GM21576 (cell line): ENCODE data around the gene FAM193A.
"Not testable (repeated sequence)": the region's sequence is repeated elsewhere in the genome, so short reads cannot be mapped to it uniquely, and the experiment has no call there.

Experiments used
- ATAC-seq: cut with Tn5 transposase; IDR thresholded peaks from one replicate; pipeline ENCODE4 v1.9.1; 2021; ENCODE audit warnings: mild to moderate bottlenecking, moderate library complexity; ENCODE audit not compliant: unreplicated experiment

The FAM193A gene

DNA sequence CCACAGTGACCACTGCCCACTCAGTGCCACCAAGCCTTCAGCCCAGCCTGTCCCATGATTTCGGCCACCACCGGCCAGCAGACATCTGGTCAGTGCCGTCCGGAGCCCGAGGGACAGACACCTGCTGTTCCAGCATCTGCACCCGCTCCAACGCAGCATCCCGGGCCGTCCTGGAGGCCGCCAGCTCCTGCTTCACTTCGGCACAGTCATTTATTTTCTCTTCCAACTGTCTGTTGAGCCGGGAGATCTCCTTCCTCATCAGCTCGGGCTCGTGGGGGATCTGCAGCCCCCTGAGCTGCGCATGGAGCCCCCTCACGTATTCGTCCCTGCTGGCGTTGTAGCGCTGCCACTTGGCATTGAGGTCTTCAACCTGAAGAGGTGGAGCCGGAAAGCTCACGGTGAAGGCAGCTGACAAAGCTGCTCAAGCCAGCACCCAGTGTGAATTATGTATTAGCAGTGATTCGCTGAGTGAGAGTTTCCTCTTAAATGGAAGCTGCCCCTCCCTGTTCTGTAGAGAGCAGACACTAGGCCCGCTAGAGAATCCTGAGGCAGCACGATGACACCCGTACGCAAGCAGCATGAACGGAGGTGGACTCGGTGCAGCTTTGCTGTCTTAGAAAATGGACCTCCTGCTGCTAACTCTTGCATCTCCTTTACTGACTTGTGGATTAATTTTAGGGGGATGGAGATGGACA lies 208.3 kb downstream of the FAM193A start:
- ATAC-seq, result no peak

DNA sequence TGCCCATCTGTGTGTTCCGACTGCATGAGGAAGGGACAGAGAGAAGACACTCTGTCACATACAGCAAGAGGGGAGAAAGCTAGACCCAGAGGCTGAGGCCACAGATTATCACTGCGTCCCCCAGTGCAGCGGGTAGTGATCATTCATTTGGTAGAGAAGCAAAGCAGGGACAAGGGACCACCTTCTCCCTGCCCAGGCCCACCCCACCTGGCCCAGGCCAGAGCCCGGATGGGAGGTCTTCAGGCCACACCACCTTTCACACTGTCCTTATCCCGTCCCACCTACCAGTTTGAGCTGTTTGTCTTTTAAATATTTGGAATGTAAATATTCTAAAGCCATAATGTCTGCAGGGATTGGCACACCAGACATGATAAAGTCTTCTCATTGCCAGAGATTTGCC lies 209.1 kb downstream of the FAM193A start:
- ATAC-seq, result no peak

DNA sequence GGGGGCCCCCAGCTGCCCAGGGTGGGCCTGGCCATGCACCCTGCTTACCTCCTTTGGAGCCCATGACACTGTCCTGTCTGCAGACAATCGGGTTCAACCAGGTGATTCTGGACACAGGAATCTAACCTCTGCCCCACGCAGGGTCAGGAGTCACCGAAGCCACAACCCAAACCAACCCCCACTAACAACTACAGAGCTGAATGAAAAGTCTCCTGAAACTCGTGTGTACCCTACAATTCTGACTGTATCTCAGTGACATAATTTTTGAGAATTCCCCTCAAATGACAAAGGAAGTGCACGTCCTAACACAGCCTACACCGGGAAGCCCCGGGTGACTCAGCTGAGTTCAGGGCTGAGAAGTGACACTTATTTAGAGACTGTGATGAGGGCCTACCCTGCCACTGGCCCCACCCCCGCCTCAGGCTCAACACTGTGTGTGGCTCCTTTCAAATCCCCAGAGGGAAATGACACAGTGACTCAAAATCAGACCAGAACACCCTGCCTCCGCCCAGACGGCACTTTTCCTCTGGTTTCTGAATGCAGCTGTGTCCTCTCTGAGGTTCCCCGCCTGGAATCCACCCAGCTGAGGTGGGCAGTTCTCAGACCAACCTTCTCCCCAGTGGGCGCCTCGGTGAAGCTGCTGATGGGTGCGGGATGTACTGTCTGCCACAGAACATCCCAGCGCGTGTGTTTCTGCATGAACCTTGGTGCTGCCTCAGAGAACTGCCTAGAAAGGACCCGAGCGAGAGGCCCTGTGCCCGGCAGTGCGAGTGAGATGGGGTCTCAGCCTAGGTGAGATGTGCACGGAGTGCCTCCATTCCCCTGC lies 209.7 kb downstream of the FAM193A start:
- peak; percentile 92 for ATAC-seq

DNA sequence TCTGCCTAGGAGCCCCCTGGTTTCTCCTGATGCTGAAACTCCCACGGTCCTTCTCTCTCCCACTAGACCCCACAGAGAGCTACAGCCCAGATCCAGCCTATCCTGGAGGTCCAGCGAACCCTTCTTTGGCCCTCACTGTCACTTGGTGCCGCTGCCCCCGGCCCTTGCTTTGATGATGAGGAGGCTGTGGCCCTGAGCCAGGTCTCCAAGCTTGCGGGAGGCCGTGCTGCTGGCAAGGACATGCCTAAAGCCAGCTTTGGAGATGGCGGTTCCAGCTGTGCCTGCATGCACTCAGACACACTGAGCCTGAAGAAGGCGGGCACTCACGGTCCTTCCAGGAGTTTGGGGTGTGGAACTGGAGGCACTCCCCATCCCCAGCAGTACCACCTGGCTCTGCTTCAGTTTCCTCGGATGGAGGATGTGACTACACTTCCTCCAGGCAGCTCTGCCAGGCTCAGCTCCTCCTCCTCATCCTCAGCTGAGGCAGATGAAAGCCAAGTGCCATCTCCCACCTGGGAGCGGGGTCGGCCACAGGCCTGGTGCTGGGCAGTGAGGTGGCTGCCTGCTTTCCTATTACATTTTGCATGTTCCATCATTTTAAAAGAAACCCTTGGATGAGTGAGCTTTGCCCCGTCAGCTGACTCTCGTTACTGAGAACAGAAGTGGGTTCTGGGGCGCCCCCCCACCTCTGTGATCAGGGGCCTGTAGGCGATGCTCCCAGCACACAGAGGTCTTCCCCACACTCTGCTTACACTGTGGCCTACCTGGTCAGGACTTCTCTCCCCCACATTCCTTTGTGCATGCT lies 210.6 kb downstream of the FAM193A start:
- ATAC-seq, result no peak

DNA sequence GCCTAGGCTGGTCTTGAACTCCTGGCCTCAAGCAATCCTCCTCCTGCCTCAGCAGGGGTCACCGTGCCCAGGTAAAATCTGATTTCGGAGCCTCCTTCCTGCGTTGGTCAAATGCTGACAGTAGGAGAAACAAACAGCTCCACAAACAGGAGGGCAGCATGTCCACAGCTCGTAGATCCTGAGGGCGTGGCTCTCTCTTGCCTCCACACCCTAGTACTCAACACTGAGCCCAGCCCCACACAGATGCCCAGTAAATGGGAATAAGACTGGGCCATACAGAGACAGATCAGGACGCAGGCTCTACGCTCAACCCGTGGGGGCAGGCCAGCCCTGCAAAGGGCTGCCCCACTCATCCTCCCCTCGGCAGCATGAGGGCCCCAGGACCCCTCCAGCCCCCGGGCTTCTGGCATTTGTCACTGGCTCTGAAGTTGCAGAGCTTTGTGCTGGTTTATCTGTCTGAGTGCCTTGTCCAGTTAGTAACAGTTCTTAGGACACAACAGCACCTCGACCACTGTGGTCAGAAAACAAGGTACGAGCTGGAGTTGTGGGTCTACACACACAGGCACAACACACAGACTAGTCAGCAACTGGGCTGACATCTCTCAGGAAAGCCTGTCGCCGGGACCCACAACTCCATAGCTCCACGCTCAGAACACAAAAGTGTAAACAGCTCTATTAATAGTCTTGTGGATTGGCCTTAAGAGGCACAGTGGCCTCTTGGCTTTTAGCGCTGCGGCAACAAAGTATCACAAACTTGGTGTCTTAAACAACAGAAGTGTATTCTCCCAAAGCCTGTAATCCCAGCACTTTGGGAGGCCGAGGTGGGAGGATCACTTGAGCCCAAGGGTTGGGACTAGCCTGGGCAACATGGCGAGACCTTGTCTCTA lies 214.5 kb downstream of the FAM193A start:
- ATAC-seq, result no peak

DNA sequence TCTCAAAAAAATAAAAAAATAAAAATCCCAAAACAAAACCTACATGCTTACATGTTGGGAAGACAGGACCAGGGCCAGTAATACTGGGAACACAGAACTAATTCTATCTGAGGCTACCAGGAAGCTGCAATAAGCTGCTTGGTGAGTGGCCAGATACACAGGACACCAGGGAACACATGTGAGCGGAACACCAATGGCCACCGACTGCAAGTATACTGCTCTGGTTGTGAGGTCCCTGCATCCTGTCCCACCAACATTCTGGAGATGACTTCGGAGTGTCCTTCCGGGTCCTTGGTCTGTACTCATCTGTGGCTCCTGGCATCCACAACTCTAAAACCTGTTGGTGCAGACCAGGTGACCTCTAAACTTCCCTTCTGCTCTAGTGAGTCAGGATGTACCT lies 217.0 kb downstream of the FAM193A start:
- ATAC-seq, result no peak

DNA sequence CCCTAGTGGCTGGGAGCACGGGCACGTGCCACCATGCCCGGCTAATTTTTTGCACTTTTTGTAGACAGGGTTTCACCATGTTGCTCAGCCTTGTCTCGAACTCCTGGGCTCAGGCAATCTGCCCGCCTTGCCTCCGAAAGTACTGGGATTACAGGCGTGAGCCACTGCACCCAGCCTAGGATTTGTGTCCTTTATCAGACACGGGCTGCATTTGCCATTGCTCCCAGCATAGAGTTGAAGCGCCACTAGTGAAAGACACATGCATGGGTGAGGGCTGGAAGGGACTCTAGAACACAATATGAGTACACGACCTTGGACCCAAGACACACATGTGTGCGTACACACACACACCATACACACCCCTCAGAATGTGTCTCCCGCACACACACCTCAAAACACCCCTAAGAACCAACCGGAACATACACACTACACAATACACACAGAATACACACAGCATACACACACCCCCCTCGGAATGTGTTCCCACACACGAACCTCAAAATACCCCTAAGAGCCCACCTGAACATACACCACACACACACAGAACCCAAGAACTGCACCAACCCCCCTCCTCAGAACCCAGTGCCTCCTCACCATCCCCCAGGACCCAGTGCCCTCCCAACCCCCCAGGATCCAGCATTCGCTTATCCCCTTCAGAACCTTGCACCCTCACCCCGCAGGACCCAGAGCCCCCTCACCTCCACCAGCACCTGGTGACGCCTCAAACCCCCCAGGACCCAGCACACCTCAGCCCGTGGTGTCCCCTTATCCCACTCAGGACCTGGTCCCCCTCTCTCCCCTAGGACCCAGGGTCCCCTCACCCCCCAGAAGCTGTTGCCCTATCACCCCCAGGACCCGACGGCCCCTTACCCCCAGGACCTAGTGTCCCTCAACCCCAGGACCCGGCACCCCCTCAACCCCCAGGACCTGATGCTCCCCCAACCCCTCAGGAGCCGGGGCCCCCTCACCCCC lies 218.7 kb downstream of the FAM193A start:
- ATAC-seq, result no peak

DNA sequence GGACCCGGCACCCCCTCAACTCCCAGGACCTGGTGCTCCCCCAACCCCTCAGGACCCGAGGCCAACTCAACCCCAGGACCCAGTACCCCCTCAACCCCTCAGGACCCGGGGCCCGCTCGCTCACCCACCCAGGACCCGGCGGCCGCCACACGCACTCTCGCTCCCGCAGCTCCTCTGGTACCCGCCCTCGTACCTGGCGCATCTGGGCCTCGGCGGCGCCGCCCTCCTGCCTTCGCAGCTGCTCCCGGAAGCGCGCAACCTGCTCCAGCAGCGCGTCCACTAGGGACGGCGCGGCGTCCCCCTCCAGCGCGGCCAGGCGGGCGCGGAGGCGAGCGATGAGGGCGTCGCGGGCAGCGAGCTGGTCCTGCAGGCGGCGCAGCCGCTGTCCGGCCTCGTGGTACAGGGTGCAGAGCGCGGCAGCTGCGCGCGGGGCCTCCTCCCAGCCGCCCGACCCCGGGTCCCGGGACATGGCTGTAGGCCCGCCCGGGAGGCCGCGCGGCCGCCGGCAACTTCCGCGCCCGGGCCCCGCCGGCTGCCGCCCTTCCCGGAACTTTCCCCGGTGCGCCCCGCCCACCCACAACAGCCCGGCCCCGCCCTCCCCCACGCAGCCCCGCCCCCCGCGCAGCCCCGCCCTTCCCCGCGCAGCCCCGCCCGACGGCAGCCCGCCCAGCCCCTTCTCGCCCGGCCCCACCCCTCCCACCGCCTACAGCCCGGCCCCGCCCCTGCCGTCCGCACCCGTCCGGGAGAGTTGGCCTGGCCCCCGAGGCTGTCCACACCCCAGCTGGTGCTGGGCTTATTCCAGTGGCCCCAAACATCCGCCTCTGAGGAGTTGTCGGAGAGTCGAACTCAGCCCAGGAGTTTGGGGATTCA lies 219.6 kb downstream of the FAM193A start, which contains the start of gene TNIP2:
TSS of gene TNIP2 (minus strand) at position 516 of the 870 bp plus-strand sequence. CDS start at position 469, 47 bp downstream.
- ATAC-seq, result peak; percentile 56

DNA sequence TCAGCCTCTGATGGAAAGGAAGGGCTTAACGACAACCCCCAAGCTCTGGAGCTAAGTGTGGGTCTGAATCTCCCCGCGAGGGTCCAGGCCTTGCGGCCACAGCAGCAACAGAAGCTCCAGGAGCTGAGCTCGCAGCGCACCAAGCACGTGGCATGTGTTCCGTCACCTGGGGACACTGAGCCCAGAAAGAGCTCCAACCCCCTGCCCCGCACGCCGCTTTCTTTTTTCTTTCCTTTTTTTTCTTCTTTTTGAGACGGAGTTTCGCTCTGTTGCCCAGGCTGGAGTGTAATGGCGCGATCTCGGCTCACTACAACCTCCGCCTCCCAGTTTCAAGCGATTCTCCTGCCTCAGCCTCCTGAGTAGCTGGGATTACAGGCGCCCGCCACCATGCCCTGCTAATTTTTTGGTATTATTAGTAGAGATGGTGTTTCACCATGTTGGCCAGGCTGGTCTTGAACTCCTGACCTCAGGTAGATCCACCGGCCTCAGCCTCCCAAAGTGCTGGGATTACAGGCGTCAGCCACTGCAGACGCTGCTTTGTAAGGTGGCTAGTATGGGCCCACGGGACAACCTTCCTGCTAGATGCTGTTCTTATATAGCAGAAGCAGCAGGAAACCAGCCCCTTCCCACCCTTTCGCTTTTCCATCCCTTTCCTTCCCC lies 220.4 kb downstream of the FAM193A start:
- no peak for ATAC-seq

DNA sequence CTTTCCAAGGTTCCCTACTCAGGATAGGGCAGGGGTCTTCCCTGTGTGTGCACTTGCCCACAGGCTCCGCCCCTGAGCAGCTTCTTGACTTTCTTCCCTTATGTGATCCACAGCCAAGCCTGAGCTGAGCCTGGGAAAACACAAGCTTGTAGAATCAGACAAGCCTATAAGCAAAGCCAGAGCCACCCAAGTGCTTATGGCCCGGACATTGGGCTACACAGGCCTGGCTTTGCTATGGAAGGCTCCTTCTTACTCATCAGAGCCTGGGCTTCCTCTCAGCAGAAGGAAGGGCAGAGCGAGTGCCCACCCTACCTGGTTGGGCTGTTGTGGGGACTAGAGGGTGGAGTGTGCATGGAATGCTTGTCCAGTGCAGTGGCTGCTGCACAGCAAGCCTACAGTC lies 221.0 kb downstream of the FAM193A start:
- no peak for ATAC-seq

DNA sequence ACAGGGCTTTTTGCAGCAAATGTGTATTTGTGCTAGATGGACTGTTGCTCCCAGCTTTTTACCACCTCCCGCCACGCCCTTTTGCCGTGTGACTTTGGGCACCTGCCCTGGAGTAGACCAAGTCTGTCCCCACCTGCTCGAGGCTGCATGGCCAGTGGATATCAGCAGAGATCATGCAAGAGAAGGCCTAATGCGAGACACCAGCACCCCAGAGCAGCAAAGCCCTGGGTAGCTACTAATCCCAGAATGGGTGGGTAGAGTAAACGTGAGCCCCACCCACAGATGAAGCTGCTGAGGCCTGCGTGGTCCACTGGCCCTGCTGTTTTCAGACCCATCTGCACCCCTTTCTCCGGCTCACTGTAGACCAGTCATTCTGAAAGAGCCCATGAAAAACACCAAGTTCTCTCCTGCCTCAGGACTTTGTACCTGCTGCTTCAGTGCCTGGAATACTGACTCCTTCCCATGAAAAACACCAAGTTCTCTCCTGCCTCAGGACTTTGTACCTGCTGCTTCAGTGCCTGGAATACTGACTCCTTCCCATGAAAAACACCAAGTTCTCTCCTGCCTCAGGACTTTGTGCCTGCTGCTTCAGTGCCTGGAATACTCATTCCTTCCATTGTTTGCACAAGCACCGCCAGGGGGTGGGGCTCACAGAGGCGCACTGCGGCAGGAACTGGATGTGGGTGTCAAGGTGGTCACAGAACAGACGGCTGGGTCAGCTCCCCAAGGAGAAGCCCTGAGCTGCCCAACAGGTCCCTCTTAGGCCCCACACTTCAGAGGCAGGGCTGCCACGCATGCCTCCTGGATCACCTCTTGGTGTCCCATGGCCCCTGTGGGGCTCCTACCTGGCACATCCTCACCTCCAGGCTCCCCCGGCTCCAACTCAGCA lies 224.8 kb downstream of the FAM193A start:
- no peak for ATAC-seq

DNA sequence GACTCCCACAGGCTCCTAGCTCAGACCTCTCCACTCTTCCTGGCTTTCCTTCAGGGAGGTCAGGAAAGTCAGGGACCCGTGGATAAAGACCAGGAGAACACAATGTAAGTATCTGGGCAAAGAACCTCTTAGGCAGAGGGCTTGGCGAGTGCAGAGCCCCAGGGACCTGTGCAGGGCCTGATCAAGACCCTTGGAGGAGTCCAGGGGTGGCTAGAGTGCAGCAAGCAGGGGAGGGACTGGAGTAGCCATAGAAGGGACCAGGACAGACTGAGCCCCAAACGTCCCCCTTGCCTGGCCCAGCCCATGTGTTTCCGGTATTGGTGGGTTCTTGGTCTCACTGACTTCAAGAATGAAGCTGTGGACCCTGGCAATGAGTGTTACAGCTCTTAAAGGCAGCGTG lies 225.6 kb downstream of the FAM193A start:
- no peak for ATAC-seq

DNA sequence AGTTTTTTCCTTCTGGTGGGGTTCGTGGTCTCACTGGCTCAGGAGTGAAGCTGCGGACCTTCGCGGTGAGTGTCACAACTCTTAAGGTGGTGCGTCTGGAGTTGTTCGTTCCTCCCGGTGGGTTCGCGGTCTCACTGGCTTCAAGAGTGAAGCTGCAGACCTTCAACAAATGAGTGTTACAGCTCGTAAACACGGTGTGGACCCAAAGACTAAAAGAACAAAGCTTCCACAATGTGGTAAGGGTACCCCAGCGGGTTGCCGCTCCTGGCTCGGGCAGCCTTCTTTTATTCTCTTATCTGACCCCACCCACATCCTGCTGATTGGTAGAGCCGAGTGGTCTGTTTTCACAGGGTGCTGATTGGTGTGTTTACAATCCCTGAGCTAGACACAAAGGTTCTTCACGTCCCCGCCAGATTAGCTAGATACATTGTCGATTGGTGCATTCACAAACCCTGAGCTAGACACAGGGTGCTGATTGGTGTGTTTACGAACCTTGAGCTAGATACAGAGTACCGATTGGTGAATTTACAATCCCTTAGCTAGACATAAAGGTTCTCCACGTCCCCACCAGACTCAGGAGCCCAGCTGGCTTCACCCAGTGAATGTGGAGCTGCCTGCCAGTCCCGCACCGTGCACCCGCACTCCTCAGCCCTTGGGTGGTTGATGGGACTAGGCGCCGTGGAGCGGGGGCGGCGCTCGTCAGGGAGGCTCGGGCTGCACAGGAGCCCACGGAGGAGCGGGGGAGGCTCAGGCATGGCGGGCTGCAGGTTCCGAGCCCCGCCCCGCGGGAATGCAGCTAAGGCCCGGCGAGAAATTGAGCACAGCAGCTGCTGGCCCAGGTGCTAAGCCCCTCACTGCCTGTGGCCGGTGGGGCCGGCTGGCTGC lies 226.3 kb downstream of the FAM193A start:
- not testable (repeated sequence) for ATAC-seq

DNA sequence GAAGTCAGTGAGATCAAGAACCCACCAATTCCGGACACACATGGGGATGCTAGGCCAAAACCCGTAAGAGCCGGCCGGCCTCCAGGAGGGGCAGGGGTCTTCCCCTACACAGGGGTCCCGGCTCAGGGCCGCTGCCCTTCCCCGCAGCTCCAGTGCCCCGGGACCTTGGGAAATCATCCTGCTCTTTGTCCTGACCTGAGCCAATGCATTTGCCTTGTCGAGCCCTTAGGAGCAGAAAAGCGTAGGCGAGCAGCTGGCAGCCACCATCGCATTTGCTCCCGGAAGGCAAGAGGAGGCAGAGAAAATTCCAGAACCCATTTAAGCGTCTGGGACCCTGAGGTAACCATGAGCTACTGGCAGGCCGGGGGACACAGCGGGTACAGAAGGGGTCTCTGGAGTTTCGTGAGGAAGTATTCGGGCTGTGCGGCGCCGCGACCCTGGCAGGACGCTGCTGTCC lies 227.1 kb downstream of the FAM193A start:
- ATAC-seq, result no peak

DNA sequence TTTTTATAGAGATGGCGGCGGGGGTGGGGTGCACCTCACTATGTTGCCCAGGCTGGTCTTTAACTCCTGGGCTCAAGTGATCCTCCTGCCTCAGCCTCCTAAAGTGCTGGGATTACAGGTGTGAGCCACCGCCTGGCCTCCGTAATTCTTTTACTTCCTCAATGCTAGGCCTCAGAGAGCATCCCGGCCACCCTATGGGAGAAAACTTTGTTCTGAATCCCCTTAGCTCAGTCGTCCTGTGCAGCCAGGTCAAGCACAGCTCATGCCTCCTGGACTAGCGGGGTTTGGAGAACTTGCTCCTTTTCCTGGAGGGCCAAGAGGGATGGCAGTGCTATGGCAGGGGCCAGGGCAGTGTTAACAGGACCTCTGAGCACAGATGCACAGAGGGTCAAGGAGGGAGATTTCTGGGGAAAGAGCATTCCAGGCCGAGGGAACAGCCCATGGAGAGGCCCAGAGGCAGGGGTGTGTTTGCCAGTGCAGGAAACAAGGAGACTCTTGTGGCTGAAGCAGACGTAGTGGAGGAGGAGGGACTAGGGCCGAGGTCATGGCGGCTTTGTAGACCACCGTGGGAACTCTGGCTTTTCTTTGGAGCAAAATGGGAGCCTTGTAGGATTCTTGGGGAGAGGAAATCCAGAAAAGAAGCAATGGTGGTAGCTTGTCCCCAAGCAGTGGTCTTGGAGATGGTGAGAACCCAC lies 229.5 kb downstream of the FAM193A start:
- ATAC-seq, result no peak
